Fibroblast of the conjunctiva (primary cell): ENCODE results near the gene RGS4.

Experiments used
- DNase-seq: peaks from one replicate; pipeline ENCODE4 v3.0.0-alpha.2; 2010; ENCODE audit warnings: low read depth

Gene RGS4

GRCh38 chr1:163102590-163102989 is 33.4 kb downstream of the RGS4 start:
- no peak for DNase-seq

- DNase-seq = no peak
Observed at GRCh38 chr1:163104385-163105099, 35.4 kb downstream of the RGS4 start.

DNA sequence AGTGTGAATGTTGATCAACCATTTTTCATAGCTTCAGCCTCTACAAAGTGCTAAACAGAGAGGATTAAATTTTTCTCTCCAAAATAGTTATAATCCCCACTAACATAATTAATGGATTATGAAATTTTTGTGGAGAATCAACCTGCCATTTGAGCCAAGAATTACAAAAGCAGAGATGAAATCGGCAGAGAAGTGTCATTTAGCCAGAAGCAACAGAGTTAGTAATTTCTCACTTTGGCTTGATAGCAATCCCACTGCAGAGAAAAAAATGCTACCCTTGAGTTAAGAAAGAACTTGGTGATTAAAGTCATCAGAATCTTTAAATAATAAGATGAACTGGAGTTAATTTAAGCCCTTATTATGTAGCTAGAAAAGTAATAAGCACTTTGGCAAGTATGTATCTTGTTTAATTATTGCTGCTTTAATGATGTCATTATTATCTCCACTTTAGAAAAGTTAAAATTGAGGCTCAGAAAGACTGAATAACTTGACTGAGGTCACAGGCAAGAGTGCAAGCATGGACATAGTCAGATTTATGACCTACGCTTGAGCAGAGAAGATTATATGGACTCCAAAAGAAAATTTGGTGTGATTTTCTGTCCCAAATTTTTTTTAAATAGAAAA is 37.3 kb downstream of the RGS4 start:
- DNase-seq = no peak

GRCh38 chr1:163107655-163108054 is 38.5 kb downstream of the RGS4 start:
- no peak for DNase-seq

- no peak for DNase-seq
Observed at GRCh38 chr1:163115887-163116286, 46.7 kb downstream of the RGS4 start.

DNA sequence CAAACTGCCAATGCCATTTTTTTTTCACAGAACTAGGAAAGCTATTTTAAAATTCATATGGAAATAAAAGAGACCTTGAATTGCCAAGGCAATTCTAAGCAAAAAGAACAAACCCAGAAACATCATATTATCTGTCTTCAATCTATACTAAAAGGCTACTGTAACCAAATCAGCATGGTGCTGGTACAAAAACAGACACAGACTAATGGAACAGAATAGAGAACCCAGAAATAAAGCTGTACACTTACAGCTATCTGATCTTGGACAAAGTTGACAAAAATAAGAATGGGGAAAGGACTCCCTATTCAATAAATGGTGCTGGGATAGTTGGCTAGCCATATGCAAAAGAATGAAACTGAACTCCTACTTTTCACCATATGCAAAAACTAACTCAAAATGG is 50.5 kb downstream of the RGS4 start:
- no peak for DNase-seq

GRCh38 chr1:163120372-163120771 is 51.2 kb downstream of the RGS4 start:
- no peak for DNase-seq

- no peak for DNase-seq
Observed at GRCh38 chr1:163124812-163125211, 55.7 kb downstream of the RGS4 start.
